HuH-7.5 (cell line): Measurements from ENCODE around the gene AMH.

Experiments
- DNase-seq: peaks from one replicate; pipeline ENCODE4 v3.0.0; 2011; ENCODE audit warnings: low spot score

AMH gene

DNA sequence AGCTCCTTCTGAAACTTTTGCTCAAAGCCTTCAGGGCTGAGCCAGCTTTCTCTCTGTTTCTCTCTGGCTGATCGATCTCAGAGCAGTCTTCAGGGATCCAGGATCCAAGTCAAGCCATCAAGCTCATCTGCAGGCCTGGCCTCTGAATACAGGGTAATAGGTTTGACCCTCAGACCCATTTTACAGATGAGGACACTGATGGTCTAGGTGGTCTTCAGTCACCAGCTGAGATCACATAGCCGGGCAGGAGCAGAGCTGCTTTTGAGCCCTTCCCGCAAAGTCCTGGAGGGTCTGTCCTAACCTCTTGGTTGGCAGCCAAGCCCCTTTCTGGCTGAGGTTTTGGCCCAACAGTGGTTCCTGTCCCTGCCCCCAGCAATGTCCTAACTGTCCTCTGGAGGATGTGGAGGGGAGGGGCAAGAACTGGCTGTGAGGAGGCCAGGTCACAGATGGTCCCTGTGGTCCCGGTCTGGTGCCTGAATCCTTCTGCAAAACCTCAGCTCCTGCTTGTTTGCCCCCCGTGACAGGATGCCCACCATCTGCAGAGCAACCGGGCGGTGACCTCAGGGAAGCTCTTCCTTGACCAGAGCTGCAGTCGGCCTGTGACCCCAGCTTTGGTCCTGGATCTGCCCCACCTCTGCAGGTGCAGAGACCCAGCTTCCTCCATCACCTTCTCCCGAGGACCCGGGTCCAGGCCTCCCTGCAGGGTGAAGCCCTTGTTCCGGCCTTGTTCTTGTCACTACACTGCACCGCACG, 38.6 kb downstream of the AMH start:
- no peak for DNase-seq

DNA sequence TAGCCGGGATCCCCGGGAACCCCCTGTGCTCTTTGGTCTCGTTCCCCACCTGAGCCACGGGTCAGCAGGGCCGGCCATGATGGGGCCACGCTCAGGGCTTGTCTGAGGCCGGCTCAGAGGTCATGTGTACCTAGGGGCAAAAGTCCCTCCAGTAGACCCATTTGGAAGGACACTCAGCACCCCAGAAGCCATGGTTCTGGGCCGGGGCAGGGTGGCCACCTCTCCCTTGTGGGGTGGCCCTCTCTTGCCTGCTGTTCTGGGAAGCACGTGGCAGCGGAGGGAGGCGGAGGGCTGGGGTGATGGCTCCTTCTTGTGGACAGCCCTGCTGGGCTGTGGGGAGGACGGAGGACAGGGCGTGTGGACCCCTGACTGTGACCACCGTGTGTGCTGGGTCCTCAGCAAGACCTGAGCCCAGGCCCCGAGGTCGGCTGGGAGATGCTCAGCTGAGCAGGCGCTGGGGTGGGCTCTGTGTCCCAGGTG, 39.3 kb downstream of the AMH start:
- DNase-seq = no peak

- no peak for DNase-seq
These were observed 39.9 kb downstream of the AMH start for GRCh38 chr19:2288818-2289713.

GRCh38 chr19:2289714-2290435, 40.8 kb downstream of the AMH start:
- no peak for DNase-seq

DNA sequence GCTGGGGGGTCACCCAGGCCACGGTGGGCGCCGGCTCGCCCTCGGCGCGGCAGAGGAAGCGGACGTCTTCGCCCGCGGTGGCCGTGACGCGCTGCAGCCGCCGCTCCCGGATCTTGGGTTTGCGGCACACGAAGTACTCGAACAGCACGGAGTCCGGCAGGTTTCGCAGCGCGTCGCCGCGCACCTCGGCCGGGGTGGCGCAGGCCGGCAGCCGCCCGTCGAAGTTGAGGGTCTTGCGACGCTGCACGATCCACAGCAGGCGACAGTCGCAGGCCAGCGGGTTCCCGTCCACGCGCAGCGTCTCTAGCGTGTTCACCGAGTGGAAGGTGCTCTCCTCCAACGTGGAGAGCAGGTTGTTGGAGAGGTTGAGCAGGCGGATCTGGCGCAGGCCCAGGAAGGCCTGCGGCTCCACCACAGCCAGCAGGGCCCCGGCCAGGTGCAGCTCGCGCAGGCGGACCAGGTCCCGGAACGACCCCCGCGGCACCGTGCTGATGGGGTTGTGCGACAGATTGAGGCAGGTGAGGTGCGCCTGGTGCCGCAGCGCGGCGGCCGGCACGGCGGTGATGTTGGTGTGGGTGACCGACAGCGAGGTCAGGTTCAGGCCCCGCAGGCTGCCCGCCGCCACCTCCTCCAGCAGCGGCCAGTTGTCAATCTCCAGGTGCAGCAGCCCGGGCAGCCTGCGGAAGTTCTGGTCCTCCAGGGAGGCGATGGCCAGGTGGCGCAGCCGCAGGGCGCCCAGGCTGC, 41.5 kb downstream of the AMH start:
- no peak for DNase-seq

DNA sequence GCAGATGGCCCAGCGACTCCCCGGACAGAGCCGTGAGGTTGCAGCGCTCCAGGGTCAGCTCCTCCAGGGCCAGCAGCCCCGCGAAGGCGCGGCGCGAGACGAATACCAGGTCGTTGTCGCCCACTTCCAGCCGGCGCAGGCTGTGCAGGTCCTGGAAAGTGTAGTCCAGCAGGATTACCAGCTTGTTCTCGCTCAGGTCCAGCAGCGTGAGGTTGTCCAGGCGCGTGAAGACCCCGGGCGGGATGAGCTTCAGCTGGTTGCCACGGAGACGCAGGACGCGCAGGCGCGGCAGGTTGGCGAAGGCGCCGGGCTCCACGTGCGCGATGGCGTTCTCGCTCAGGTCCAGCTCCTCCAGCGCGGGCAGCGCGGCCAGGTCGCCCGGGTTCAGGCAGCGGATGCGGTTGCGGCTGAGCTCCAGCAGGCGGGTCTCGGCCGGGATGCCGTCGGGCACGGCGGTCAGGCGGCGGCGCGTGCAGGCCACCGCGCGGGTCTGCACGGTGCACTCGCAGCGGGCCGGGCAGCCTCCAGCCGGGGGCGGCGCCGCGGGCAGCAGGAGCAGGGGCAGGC, 42.1 kb downstream of the AMH start:
- no peak for DNase-seq

- DNase-seq = no peak
These were observed 45.7 kb downstream of the AMH start for GRCh38 chr19:2294687-2295335.

- DNase-seq = no peak
These were observed 47.0 kb downstream of the AMH start for GRCh38 chr19:2296141-2296540.

DNA sequence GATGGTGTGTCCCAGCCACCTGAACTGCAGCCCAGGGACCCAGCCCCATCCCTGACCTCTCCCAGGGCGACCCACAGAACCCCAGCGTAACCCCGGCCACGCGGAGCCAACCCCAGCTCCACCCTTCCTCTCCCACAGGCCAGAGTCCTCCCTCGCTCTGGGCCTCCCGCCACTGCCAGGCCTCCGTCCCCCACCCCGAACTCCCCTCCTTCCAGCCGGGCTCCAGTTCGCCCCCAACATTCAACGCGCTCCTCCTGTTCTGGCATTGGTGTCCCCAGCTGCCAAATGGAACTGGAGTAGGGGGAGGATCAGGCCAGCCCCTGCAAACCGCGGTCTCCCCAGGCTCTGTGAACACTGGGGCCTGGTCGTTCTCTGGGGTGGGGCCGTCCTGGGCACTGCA, 51.4 kb downstream of the AMH start:
- no peak for DNase-seq
